GM20431 (cell line): Measurements from ENCODE around the gene ICA1L.

Source experiments
- in situ Hi-C: fragments of 300-500 bp; cut with MseI, MboI; formaldehyde crosslinking; loops from one replicate; pipeline ENCODE4 v1.15.0; 2020; ENCODE audit warnings: low sequenced_read_pairs; ENCODE audit not compliant: unreplicated experiment

ICA1L gene

GRCh38 chr2:202790676-202791075 lies 80.9 kb downstream of the ICA1L start:
- in situ Hi-C loops = no loop called here

GRCh38 chr2:202786842-202787241 lies 84.7 kb downstream of the ICA1L start:
- in situ Hi-C loops = no loop called here

- in situ Hi-C loops = no loop called here
Observed at GRCh38 chr2:202782940-202783558, 88.5 kb downstream of the ICA1L start.

- in situ Hi-C loops = no loop called here
Observed at GRCh38 chr2:202780514-202781021, 91.0 kb downstream of the ICA1L start.

- in situ Hi-C loops = no loop called here
Observed at GRCh38 chr2:202778217-202778616, 93.3 kb downstream of the ICA1L start.

GRCh38 chr2:202774104-202774503 lies 97.5 kb downstream of the ICA1L start:
- in situ Hi-C loops = no loop called here

GRCh38 chr2:202773301-202773973 lies 98.1 kb downstream of the ICA1L start:
- in situ Hi-C loops = no loop called here

- in situ Hi-C loops = no loop called here
Observed at GRCh38 chr2:202771741-202772460, 99.7 kb downstream of the ICA1L start.

GRCh38 chr2:202771336-202771735 lies 100.2 kb downstream of the ICA1L start:
- in situ Hi-C loops = no loop called here

- in situ Hi-C loops = no loop called here
Observed at GRCh38 chr2:202769201-202769600, 102.4 kb downstream of the ICA1L start.

- in situ Hi-C loops = no loop called here
Observed at GRCh38 chr2:202768273-202768672, 103.3 kb downstream of the ICA1L start.

- in situ Hi-C loops = no loop called here
Observed at GRCh38 chr2:202765436-202765835, 106.1 kb downstream of the ICA1L start.

- in situ Hi-C loops = no loop called here
Observed at GRCh38 chr2:202764991-202765390, 106.6 kb downstream of the ICA1L start.

- in situ Hi-C loops = no loop called here
Observed at GRCh38 chr2:202763916-202764315, 107.7 kb downstream of the ICA1L start.

- in situ Hi-C loops = no loop called here
Observed at GRCh38 chr2:202762556-202762955, 109.0 kb downstream of the ICA1L start.

- in situ Hi-C loops = no loop called here
Observed at GRCh38 chr2:202760848-202761247, 110.7 kb downstream of the ICA1L start.

GRCh38 chr2:202758604-202759003 lies 113.0 kb downstream of the ICA1L start:
- in situ Hi-C loops = no loop called here

GRCh38 chr2:202758128-202758527 lies 113.4 kb downstream of the ICA1L start:
- in situ Hi-C loops = no loop called here

- in situ Hi-C loops = no loop called here
Observed at GRCh38 chr2:202757339-202757738, 114.2 kb downstream of the ICA1L start.

GRCh38 chr2:202756598-202756997 lies 115.0 kb downstream of the ICA1L start:
- in situ Hi-C loops = no loop called here

GRCh38 chr2:202754936-202755335 lies 116.6 kb downstream of the ICA1L start:
- in situ Hi-C loops = no loop called here
